Measurements from ENCODE around the gene XBP1. TPM values are rescaled to one million over a fixed set of nuclear protein-coding genes. Genes with fewer than 3 reads are reported as not detected.
"Not testable (repeated sequence)": the region's sequence is repeated elsewhere in the genome, so short reads cannot be mapped to it uniquely, and the experiment has no call there.

XBP1 gene
- 72.7 and 73.9 TPM in 2 replicates for total RNA-seq (ENCODE audit: low replicate concordance)

DNA sequence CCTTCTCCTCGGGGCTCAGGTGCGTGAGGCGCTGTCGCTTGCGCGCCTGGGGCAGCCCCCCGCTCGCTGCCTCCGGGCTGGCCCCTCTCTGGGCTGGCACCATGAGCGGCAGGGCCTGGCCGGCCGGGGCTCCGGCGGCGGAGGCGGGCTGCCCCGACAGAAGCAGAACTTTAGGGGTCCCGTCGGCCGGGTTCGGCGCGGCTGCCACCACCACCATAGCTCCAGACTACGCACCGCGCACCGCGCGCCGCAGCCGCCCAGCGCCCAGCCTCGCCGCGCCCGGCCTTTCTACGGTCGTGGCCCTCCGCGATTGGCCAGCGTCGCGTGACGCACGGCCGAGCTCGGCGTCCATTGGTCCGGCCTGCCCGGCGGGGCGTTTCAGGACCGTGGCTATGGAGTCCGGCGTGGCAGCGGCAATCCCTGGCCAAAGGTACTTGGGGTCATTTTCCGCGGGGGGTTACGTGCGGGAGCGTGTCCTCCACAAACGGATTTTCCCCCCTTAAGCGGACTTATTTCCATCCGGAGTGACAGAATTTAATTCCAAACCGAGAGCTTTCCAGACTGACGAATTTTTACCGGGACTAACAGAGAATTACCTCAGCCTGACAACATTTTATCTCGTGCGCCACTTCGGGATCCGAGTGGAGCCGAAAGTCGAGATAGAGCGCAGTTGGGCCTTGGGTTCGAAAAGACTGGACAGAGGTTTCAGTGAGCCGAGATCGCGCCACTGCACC is at the start of gene XBP1:
Gene XBP1 (minus strand): TSS at position 262 of the 734 bp plus-strand sequence.
- Histone ChIP-seq H3K4me2 (peak within 1 kb of the TSS; percentile 95), H3K4me3 (peak within 1 kb of the TSS; percentile 86), H3K4me1 (peaks cover 20% of the 10 kb centered on the region), H3F3A (ENCODE audit: low read depth) (peaks cover 37% of the 10 kb centered on the region), H3K27me3 (no peaks in the 10 kb centered on the region), H2AFZ (replicated peaks) (peak within 1 kb of the TSS; percentile 93), H3K27ac (peak within 1 kb of the TSS; percentile 95), H3K36me3 (no peaks in the 10 kb centered on the region), H3K79me2 (ENCODE audit: low read depth) (peaks cover 45% of the 10 kb centered on the region), H4K20me1 (ENCODE audit: low read depth) (peaks cover 21% of the 10 kb centered on the region), H3K9ac (peak within 1 kb of the TSS; percentile 97), H3K9me3 (ENCODE audit: low read depth) (no peaks in the 10 kb centered on the region)
- Mint-ChIP-seq H3K27ac (peak within 1 kb of the TSS; percentile 100), H3K36me3 (peaks cover 17% of the 10 kb centered on the region), H3K9me3 (no peaks in the 10 kb centered on the region), H3K4me1 (peaks cover 36% of the 10 kb centered on the region), H3K27me3 (ENCODE audit: insufficient read depth, low read depth) (peaks cover 3% of the 10 kb centered on the region), H3K4me3 (peak within 1 kb of the TSS; percentile 91)
- TF ChIP-seq EZH2 (IDR thresholded peaks at IDR 0.05): peak; percentile 46
- TF ChIP-seq EZH2phosphoT487 (IDR thresholded peaks at IDR 0.05): no peak
- DNase-seq (ENCODE audit: low spot score): peak; percentile 98

DNA sequence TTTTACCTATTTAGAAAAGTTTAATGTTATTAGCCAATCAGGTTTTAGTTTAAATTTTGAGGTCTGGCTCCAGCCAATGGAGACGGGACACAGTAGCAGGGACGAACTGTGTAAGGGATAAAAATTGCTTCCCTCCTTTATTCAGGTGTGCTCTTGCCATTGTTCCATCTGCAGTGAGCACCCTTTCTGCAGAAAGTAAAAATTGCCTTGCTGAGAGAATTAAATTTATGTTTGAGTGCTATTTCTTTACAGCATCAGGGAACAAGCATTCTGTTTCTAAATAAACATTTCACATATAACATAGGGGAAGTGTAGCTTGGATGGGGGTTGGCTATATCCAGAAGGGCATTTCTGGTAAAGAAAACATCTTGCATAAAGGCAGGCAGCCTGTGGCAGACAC is 46.6 kb upstream of the XBP1 start:
- no peaks in the 10 kb centered on the region for H3K79me2 ChIP-seq (ENCODE audit: low read depth)
- H3K4me3 Mint-ChIP-seq: no peak overlapping the region
- H3K36me3 ChIP-seq: no peaks in the 10 kb centered on the region
- peaks cover 9% of the 10 kb centered on the region for H3K36me3 Mint-ChIP-seq
- no peak overlapping the region for H3K4me2 ChIP-seq
- TF ChIP-seq, protein P1, sequence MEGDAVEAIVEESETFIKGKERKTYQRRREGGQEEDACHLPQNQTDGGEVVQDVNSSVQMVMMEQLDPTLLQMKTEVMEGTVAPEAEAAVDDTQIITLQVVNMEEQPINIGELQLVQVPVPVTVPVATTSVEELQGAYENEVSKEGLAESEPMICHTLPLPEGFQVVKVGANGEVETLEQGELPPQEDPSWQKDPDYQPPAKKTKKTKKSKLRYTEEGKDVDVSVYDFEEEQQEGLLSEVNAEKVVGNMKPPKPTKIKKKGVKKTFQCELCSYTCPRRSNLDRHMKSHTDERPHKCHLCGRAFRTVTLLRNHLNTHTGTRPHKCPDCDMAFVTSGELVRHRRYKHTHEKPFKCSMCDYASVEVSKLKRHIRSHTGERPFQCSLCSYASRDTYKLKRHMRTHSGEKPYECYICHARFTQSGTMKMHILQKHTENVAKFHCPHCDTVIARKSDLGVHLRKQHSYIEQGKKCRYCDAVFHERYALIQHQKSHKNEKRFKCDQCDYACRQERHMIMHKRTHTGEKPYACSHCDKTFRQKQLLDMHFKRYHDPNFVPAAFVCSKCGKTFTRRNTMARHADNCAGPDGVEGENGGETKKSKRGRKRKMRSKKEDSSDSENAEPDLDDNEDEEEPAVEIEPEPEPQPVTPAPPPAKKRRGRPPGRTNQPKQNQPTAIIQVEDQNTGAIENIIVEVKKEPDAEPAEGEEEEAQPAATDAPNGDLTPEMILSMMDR (IDR thresholded peaks at IDR 0.05): no peak
- TF ChIP-seq EZH2 (IDR thresholded peaks at IDR 0.05) (no peak), EZH2phosphoT487 (IDR thresholded peaks at IDR 0.05) (no peak)
- no peaks in the 10 kb centered on the region for H3K27me3 ChIP-seq
- H2AFZ ChIP-seq (replicated peaks): no peak overlapping the region
- H3K9me3 ChIP-seq (ENCODE audit: low read depth): no peaks in the 10 kb centered on the region
- no peaks in the 10 kb centered on the region for H3K4me1 ChIP-seq
- H3F3A ChIP-seq (ENCODE audit: low read depth): no peaks in the 10 kb centered on the region
- peaks cover 11% of the 10 kb centered on the region for H3K9me3 Mint-ChIP-seq
- no peaks in the 10 kb centered on the region for H4K20me1 ChIP-seq (ENCODE audit: low read depth)
- DNase-seq (ENCODE audit: low spot score): no peak
- H3K4me1 Mint-ChIP-seq: no peaks in the 10 kb centered on the region
- no peak overlapping the region for H3K27ac Mint-ChIP-seq
- no peak overlapping the region for H3K27ac ChIP-seq
- H3K9ac ChIP-seq: no peak overlapping the region
- H3K27me3 Mint-ChIP-seq (ENCODE audit: insufficient read depth, low read depth): peaks cover 5% of the 10 kb centered on the region
- H3K4me3 ChIP-seq: no peak overlapping the region

DNA sequence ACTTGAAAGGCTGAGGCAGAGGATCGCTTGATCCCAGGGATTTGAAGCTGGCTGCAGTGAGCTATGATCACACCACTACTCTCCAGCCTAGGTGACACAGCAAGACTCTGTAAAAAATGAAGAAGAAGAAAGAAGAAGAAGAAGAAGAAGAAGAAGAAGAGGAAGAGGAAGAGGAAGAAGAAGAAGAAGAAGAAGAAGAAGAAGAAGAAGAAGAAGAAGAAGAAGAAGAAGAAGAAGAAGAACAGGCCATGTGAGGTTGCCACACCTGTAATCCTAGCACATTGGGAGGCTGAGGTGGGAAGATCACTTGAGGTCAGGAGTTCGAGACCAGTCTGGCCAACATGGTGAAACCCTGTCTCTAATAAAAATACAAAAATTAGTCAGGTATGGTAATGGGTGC is 43.9 kb upstream of the XBP1 start:
- not testable (repeated sequence) for H3K27ac ChIP-seq; H3K79me2 ChIP-seq (ENCODE audit: low read depth); H3K36me3 ChIP-seq; H3K27me3 Mint-ChIP-seq (ENCODE audit: insufficient read depth, low read depth); H4K20me1 ChIP-seq (ENCODE audit: low read depth); H3K9me3 Mint-ChIP-seq; H3K27me3 ChIP-seq; H3K4me3 ChIP-seq; H3K4me3 Mint-ChIP-seq; H3K36me3 Mint-ChIP-seq; H3K9ac ChIP-seq; DNase-seq (ENCODE audit: low spot score); H3K4me2 ChIP-seq; H2AFZ ChIP-seq (replicated peaks); H3K9me3 ChIP-seq (ENCODE audit: low read depth); H3K4me1 Mint-ChIP-seq; H3F3A ChIP-seq (ENCODE audit: low read depth); H3K4me1 ChIP-seq; H3K27ac Mint-ChIP-seq

DNA sequence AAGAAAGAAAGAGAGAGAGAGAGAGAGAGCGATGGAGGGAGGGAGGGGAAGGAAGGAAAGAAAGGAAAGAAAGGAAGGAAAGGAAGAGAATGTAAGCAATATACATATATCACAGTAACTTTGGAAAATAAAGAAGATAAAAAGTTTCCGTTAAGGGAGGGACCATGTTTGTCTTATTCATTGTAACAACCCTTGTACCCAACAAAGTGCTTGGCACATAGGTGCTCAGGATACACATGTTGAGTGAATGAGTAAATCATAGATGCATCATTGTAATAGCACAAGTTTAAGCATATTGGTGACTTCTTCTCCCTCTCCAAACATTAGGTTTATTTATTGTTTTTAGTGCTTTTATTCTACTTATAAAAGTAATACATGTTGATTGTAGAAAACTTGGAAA is 43.3 kb upstream of the XBP1 start:
- Histone ChIP-seq H3F3A (ENCODE audit: low read depth) (no peaks in the 10 kb centered on the region), H3K79me2 (ENCODE audit: low read depth) (no peaks in the 10 kb centered on the region), H3K4me3 (no peak overlapping the region), H3K36me3 (no peaks in the 10 kb centered on the region), H3K4me1 (no peaks in the 10 kb centered on the region), H3K27me3 (no peaks in the 10 kb centered on the region), H3K4me2 (no peak overlapping the region), H3K27ac (no peak overlapping the region), H4K20me1 (ENCODE audit: low read depth) (no peaks in the 10 kb centered on the region), H3K9ac (no peak overlapping the region), H3K9me3 (ENCODE audit: low read depth) (no peaks in the 10 kb centered on the region), H2AFZ (replicated peaks) (no peak overlapping the region)
- Mint-ChIP-seq H3K27me3 (ENCODE audit: insufficient read depth, low read depth) (no peaks in the 10 kb centered on the region), H3K27ac (no peak overlapping the region), H3K4me3 (no peak overlapping the region), H3K36me3 (peaks cover 5% of the 10 kb centered on the region), H3K9me3 (peaks cover 8% of the 10 kb centered on the region), H3K4me1 (peaks cover 4% of the 10 kb centered on the region)
- no peak for TF ChIP-seq EZH2phosphoT487 (IDR thresholded peaks at IDR 0.05)
- no peak for TF ChIP-seq EZH2 (IDR thresholded peaks at IDR 0.05)
- TF ChIP-seq, protein P1 (IDR thresholded peaks at IDR 0.05): no peak
- DNase-seq (ENCODE audit: low spot score): no peak
